ENCODE measurements around the gene TBRG1. TPM values are rescaled to one million over a fixed set of nuclear protein-coding genes. Genes with fewer than 3 reads are reported as not detected.
A peak's percentile ranks its signal among the peaks of the same experiment; 100 is the strongest.

TBRG1 gene, protein sequence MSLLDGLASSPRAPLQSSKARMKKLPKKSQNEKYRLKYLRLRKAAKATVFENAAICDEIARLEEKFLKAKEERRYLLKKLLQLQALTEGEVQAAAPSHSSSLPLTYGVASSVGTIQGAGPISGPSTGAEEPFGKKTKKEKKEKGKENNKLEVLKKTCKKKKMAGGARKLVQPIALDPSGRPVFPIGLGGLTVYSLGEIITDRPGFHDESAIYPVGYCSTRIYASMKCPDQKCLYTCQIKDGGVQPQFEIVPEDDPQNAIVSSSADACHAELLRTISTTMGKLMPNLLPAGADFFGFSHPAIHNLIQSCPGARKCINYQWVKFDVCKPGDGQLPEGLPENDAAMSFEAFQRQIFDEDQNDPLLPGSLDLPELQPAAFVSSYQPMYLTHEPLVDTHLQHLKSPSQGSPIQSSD
- 18.8 and 19.1 TPM in 2 replicates for total RNA-seq (2022)
- Bru-seq, nascent RNA, result percentile 80 among the genes with signal in this experiment
- percentile 77 among the genes with signal in this experiment for BruChase-seq, experiment 1, labeled RNA remaining after a 6-hour chase
- BruChase-seq, experiment 2, labeled RNA remaining after a 2-hour chase, result percentile 82 among the genes with signal in this experiment
- long read RNA-seq, full-length matches to known transcripts, result 24 of 43 reads
- long read RNA-seq, partial matches to known transcripts, result 1 of 43 reads
- long read RNA-seq, other reads (novel, unspliced or antisense), result 18 of 43 reads

DNA sequence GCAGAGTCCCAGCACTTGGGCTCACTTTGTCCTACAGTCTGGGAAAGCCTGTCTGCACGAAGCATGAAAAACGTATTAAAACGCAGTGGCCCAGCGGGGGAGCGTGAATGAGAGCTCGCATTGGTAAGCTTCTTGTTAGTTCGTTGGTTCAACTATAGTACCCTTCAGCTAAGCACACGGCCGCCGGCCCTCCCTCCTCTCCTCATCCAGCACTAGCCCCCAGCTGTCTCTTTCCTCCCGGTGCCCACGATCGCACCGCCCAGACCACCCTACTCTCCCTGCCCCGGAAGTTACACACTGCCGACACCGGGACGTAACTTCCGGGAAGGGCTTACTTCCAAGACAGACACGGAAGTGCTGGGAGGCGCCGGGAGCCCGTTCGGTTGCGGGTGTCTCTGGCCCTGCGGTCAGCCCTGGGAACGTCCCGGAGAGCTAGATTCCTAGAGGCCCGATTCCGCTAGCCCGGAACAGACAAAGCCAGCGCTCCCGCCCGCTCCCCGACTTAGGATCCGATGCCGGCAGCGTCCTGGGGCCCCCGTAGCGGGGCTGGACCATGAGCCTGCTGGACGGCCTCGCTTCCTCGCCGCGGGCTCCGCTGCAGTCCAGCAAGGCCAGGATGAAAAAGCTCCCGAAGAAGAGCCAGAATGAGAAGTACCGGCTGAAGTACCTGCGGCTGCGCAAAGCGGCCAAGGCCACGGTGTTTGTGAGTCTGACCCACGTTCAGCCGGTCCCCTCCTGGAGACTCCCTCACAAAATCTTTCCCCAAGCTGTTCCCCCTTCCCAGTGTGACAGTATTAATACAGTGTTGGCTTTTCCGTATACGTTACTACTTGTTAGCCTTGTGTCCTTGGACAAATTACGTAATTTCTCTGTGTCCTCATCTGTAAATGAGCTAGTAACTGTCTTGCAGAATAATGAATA, at the start of gene TBRG1:
Gene TBRG1, plus strand, starts transcription at position 334 of the 921 bp plus-strand sequence. Its CDS starts 220 bp downstream, at position 554.
- H3K27me3 Mint-ChIP-seq (ENCODE audit: unreplicated experiment), result peaks cover 24% of the 10 kb centered on the region
- H3K36me3 Mint-ChIP-seq (ENCODE audit: insufficient read depth, unreplicated experiment), result peaks cover 20% of the 10 kb centered on the region
- peak within 1 kb of the TSS; percentile 94 for H3K4me3 Mint-ChIP-seq (ENCODE audit: low read depth, unreplicated experiment)
- no peaks in the 10 kb centered on the region for H3K9me3 Mint-ChIP-seq (ENCODE audit: low read depth, unreplicated experiment)
- TF ChIP-seq, protein P1, sequence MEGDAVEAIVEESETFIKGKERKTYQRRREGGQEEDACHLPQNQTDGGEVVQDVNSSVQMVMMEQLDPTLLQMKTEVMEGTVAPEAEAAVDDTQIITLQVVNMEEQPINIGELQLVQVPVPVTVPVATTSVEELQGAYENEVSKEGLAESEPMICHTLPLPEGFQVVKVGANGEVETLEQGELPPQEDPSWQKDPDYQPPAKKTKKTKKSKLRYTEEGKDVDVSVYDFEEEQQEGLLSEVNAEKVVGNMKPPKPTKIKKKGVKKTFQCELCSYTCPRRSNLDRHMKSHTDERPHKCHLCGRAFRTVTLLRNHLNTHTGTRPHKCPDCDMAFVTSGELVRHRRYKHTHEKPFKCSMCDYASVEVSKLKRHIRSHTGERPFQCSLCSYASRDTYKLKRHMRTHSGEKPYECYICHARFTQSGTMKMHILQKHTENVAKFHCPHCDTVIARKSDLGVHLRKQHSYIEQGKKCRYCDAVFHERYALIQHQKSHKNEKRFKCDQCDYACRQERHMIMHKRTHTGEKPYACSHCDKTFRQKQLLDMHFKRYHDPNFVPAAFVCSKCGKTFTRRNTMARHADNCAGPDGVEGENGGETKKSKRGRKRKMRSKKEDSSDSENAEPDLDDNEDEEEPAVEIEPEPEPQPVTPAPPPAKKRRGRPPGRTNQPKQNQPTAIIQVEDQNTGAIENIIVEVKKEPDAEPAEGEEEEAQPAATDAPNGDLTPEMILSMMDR (IDR thresholded peaks at IDR 0.05; ENCODE audit: unreplicated experiment), result no peak
- intact Hi-C loops (cut with micrococcal nuclease; ENCODE audit: unreplicated experiment), result no loop called here
- peak; percentile 67 for DNase-seq
- peak within 1 kb of the TSS; percentile 90 for H3K27ac Mint-ChIP-seq (ENCODE audit: unreplicated experiment)
- CTCF ChIA-PET, result no interaction called here
- H3K4me1 Mint-ChIP-seq (ENCODE audit: low read depth, unreplicated experiment), result no peaks in the 10 kb centered on the region
- BruUV-seq (replicated peaks), result TSS peak; percentile 59

DNA sequence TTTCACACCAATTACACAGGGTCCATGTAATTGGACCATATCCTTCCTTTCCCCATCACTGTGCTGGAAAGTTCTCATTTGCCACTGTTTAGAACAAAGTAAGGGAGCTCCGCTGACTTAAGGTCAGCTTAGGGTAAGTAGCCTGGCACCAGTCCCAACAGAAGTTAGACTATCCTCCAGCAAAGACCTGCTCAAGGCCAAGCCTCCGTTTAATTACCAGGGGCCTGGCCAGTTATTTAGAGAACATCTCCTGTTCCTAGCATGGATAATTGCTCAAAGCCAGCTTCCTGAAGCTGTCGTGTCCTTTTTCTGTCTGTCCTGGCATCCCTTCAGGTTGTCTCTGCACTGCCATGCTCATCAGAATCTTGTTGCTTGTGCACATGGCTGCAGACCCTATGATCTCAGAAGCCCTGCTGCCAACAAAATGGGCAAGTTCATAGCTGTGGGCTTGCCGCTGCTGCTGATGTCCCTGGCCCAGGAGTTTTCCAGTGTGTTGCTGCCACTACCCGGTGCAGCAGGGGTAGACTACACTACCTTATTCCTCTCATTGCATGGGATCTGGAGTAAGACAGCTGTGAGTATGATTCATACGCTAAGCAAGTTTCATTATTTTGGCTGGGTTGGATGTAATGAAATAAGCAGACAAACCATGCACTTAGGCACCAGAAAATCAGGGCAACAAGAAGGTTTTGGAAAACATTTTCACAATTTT, 44.8 kb upstream of the TBRG1 start:
- H3K27me3 Mint-ChIP-seq (ENCODE audit: unreplicated experiment), result peaks cover under 1% of the 10 kb centered on the region
- intact Hi-C loops (cut with micrococcal nuclease; ENCODE audit: unreplicated experiment), result no loop called here
- CTCF ChIA-PET, result no interaction called here

DNA sequence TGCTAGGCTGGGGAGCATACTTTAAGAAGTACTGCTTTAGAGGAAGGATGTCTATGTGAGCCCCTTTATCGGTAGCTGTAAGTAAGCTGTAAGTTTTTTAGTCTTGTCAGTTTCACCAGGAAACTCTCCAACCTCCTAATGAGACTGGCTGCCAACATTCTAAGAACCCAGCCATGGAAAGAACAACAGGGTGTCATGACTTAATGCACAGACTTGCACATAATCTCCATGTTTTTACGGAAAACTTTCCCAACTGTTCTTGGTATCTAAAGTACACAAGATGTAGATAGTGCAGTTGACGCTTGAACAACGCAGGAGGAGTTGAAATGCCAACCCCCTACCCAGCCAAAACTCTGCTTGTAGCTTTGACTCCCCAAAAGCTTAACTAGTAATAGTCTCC, 43.9 kb upstream of the TBRG1 start:
- Mint-ChIP-seq H3K36me3 (ENCODE audit: insufficient read depth, unreplicated experiment) (no peaks in the 10 kb centered on the region), H3K27ac (ENCODE audit: unreplicated experiment) (no peak overlapping the region), H3K4me1 (ENCODE audit: low read depth, unreplicated experiment) (no peaks in the 10 kb centered on the region), H3K9me3 (ENCODE audit: low read depth, unreplicated experiment) (no peaks in the 10 kb centered on the region), H3K27me3 (ENCODE audit: unreplicated experiment) (peaks cover 9% of the 10 kb centered on the region), H3K4me3 (ENCODE audit: low read depth, unreplicated experiment) (no peak overlapping the region)
- no TSS peak for BruUV-seq (replicated peaks)
- CTCF ChIA-PET, result no interaction called here
- TF ChIP-seq, protein P1 (IDR thresholded peaks at IDR 0.05; ENCODE audit: unreplicated experiment), result no peak
- DNase-seq, result no peak
- intact Hi-C loops (cut with micrococcal nuclease; ENCODE audit: unreplicated experiment), result no loop called here

More for the DNA sequence above, 44.8 kb upstream of the TBRG1 start:
- Mint-ChIP-seq H3K9me3 (ENCODE audit: low read depth, unreplicated experiment) (no peaks in the 10 kb centered on the region), H3K36me3 (ENCODE audit: insufficient read depth, unreplicated experiment) (no peaks in the 10 kb centered on the region), H3K4me3 (ENCODE audit: low read depth, unreplicated experiment) (no peak overlapping the region), H3K4me1 (ENCODE audit: low read depth, unreplicated experiment) (no peaks in the 10 kb centered on the region), H3K27ac (ENCODE audit: unreplicated experiment) (no peak overlapping the region)
- BruUV-seq (replicated peaks), result no TSS peak
- TF ChIP-seq, protein P1 (IDR thresholded peaks at IDR 0.05; ENCODE audit: unreplicated experiment), result no peak
- DNase-seq, result no peak

DNA sequence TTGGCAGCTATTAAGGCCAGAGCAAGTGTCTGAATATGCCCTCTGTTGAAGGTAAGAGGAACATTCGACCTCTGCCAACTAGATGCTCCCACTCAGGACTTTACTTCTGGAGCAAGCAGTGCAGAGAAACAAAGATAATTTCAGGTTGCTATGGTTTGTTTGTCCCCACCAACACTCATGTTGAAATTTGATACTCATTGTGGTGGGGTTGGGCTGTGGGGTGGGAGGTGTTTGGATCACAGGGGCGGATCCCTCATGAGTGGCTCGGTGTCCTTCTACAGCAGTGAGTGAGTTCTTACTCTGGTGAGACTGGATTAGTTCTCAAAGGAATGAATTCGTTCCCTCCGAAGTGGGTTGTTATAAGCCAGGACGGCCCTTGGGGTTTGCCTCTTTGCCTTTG, 40.8 kb upstream of the TBRG1 start:
- no TSS peak for BruUV-seq (replicated peaks)
- Mint-ChIP-seq H3K36me3 (ENCODE audit: insufficient read depth, unreplicated experiment) (no peaks in the 10 kb centered on the region), H3K4me3 (ENCODE audit: low read depth, unreplicated experiment) (no peak overlapping the region), H3K27me3 (ENCODE audit: unreplicated experiment) (peaks cover 31% of the 10 kb centered on the region), H3K9me3 (ENCODE audit: low read depth, unreplicated experiment) (no peaks in the 10 kb centered on the region), H3K27ac (ENCODE audit: unreplicated experiment) (no peak overlapping the region), H3K4me1 (ENCODE audit: low read depth, unreplicated experiment) (no peaks in the 10 kb centered on the region)
- intact Hi-C loops (cut with micrococcal nuclease; ENCODE audit: unreplicated experiment), result no loop called here
- CTCF ChIA-PET, result no interaction called here
- TF ChIP-seq, protein P1 (IDR thresholded peaks at IDR 0.05; ENCODE audit: unreplicated experiment), result no peak
- DNase-seq, result no peak

Measured in Calu3 (cell line).